ENCODE data around the gene GRAMD4. TPM values are rescaled to one million over a fixed set of nuclear protein-coding genes. Genes with fewer than 3 reads are reported as not detected.
"Not testable (repeated sequence)": the region's sequence is repeated elsewhere in the genome, so short reads cannot be mapped to it uniquely, and the experiment has no call there.

The GRAMD4 gene
- total RNA-seq, 1 experiment from 2014 or later, result 25.3 TPM

DNA sequence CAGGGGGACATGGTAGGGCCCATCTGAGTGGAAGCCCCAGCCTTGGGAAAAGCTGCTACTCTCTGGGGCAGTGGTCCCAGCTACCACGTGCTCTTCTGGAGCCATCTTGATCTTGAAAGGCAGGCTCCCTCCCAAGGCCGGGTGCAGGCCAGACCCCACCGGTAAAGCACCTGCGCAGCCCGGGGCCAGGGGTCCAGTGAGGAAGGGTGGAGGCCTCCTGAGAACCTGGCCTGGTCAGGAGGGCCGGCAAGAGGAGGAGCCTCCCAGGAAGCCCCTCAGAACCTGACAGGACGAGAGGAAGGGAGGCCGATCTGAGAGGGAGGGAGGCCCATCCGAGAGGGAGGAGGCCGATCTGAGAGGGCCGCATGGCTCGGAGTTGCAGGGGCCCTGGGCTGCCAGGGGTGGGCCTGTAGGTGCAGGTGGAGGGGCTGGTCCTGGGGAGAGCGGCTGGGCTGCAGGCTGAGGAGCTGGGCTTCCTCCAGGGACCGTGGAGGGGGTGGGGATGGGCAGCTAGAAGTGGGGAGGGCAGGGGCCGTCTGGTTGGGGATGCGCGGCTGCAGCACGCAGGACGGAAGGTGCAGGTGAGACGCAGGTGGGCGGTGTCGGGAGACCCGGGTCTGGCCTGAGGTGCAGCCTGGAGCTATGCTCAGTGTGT is 529 bp downstream of the GRAMD4 start:
- no TSS peak for BruUV-seq (replicated peaks)
- no peak overlapping the region for H3K4me3 ChIP-seq (ENCODE audit: low read length)

DNA sequence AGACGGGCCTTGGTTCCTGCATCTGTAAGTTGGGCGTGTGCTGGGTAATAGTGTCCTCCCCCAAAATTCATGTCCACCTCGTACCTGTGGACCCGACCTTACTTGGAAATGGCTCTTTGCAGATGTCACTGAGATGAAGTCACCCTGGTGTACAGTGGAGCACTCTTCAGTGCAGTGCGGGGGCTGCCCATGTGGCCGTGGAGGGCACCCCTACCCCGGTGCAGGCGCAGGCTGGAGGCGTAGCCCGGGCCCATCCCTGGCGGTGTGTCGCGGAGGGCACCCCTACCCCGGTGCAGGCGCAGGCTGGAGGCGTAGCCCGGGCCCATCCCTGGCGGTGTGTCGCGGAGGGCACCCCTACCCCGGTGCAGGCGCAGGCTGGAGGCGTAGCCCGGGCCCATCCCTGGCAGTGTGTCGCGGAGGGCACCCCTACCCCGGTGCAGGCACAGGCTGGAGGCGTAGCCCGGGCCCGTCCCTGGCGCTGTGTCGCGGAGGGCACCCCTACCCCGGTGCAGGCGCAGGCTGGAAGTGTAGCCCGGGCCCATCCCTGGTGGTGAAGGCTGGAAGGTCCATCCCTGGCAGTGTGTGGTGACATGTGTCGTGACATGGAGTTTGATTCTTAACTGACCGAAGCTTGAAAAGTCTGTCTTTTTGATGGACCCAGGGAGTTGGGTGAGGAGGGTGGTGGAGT is 1.2 kb downstream of the GRAMD4 start:
- intact Hi-C loops (cut with micrococcal nuclease); H3K4me2 ChIP-seq (ENCODE audit: low read length); H3F3A ChIP-seq (ENCODE audit: low read length, unreplicated experiment); ATAC-seq; H3K4me3 ChIP-seq (ENCODE audit: low read length); H3K36me3 ChIP-seq (ENCODE audit: low read depth, low read length); CTCF ChIA-PET; POLR2A ChIA-PET (ENCODE audit: unreplicated experiment); H3K27ac ChIP-seq (ENCODE audit: low read length); H3K9me3 ChIP-seq (ENCODE audit: low read length); BruUV-seq (replicated peaks); H3K79me2 ChIP-seq (ENCODE audit: low read length); H3K4me1 ChIP-seq (ENCODE audit: insufficient read depth, low read length); H3K9me2 ChIP-seq (replicated peaks; ENCODE audit: low read length); H3K27me3 ChIP-seq (ENCODE audit: low read length); H3K9ac ChIP-seq (ENCODE audit: low read length); DNase-seq; H2AFZ ChIP-seq (ENCODE audit: low read length); H4K20me1 ChIP-seq (ENCODE audit: low read length): not testable (repeated sequence)

More for the DNA sequence above, 529 bp downstream of the GRAMD4 start:
- H3K9ac ChIP-seq (ENCODE audit: low read length), result no peak overlapping the region
- H3K79me2 ChIP-seq (ENCODE audit: low read length), result no peaks in the 10 kb centered on the region
- ATAC-seq (no peak), DNase-seq (no peak)
- H2AFZ ChIP-seq (ENCODE audit: low read length), result no peak overlapping the region
- H3K9me2 ChIP-seq (replicated peaks; ENCODE audit: low read length), result no peaks in the 10 kb centered on the region
- H3K4me1 ChIP-seq (ENCODE audit: insufficient read depth, low read length), result no peaks in the 10 kb centered on the region
- intact Hi-C loops (cut with micrococcal nuclease), result no loop called here
- H3K27ac ChIP-seq (ENCODE audit: low read length), result no peak overlapping the region
- ChIA-PET CTCF (no interaction called here), POLR2A (ENCODE audit: unreplicated experiment) (no interaction called here)
- H3K36me3 ChIP-seq (ENCODE audit: low read depth, low read length), result no peaks in the 10 kb centered on the region
- no peaks in the 10 kb centered on the region for H3K9me3 ChIP-seq (ENCODE audit: low read length)
- no peaks in the 10 kb centered on the region for H3F3A ChIP-seq (ENCODE audit: low read length, unreplicated experiment)
- no peaks in the 10 kb centered on the region for H3K27me3 ChIP-seq (ENCODE audit: low read length)
- no peak overlapping the region for H3K4me2 ChIP-seq (ENCODE audit: low read length)
- TF ChIP-seq CTCF (conservative IDR thresholded peaks at IDR 0.05; ENCODE audit: low read depth, low read length) (no peak), EZH2 (IDR thresholded peaks at IDR 0.05; ENCODE audit: low read length, unreplicated experiment) (no peak), EZH2phosphoT487 (IDR thresholded peaks at IDR 0.05; ENCODE audit: borderline replicate concordance, low read length) (no peak)
- H4K20me1 ChIP-seq (ENCODE audit: low read length), result no peaks in the 10 kb centered on the region

DNA sequence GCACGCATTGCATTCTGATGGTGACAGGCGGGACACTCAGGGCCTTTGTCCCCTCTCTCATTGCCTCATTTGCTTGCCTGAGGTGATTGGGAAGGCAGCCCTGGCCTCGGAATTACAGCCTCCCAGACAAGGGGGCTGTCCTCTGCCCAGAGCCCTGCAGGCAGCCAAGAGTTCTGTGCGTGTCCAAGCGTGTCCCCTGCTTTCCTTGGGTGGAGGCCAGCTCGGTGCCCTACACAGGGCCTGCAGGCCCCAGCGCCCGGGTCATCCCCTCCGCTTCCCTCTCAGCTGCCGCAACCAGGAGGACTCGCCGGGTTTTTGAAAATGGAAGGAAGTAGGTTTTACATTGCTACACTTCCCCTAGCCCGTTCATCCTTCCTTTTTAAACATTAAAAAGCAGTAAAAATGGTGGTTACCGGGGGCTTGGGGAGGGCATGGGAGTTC is 1.9 kb downstream of the GRAMD4 start:
- H4K20me1 ChIP-seq (ENCODE audit: low read length), result no peaks in the 10 kb centered on the region
- ChIA-PET CTCF (no interaction called here), POLR2A (ENCODE audit: unreplicated experiment) (no interaction called here)
- H3K27me3 ChIP-seq (ENCODE audit: low read length), result no peaks in the 10 kb centered on the region
- no peak overlapping the region for H3K9ac ChIP-seq (ENCODE audit: low read length)
- no peak overlapping the region for H3K4me2 ChIP-seq (ENCODE audit: low read length)
- no peak overlapping the region for H3K27ac ChIP-seq (ENCODE audit: low read length)
- H3K9me2 ChIP-seq (replicated peaks; ENCODE audit: low read length), result no peaks in the 10 kb centered on the region
- no peak overlapping the region for H3K4me3 ChIP-seq (ENCODE audit: low read length)
- H3F3A ChIP-seq (ENCODE audit: low read length, unreplicated experiment), result no peaks in the 10 kb centered on the region
- no peaks in the 10 kb centered on the region for H3K4me1 ChIP-seq (ENCODE audit: insufficient read depth, low read length)
- TF ChIP-seq EZH2 (IDR thresholded peaks at IDR 0.05; ENCODE audit: low read length, unreplicated experiment) (no peak), CTCF (conservative IDR thresholded peaks at IDR 0.05; ENCODE audit: low read depth, low read length) (no peak), EZH2phosphoT487 (IDR thresholded peaks at IDR 0.05; ENCODE audit: borderline replicate concordance, low read length) (no peak)
- DNase-seq (no peak), ATAC-seq (no peak)
- BruUV-seq (replicated peaks), result no TSS peak
- H3K36me3 ChIP-seq (ENCODE audit: low read depth, low read length), result no peaks in the 10 kb centered on the region
- no peaks in the 10 kb centered on the region for H3K79me2 ChIP-seq (ENCODE audit: low read length)
- intact Hi-C loops (cut with micrococcal nuclease), result no loop called here
- H2AFZ ChIP-seq (ENCODE audit: low read length), result no peak overlapping the region
- no peaks in the 10 kb centered on the region for H3K9me3 ChIP-seq (ENCODE audit: low read length)
